Prostate gland (tissue), 2 donors: Measurements from ENCODE around the gene ZSCAN5C. TPM values are rescaled to one million over a fixed set of nuclear protein-coding genes. Genes with fewer than 3 reads are reported as not detected.

Experiments used
- DNase-seq: peaks from one replicate; pipeline ENCODE4 v3.0.0-alpha.2; 2019; ENCODE audit warnings: low spot score
- H3K27ac ChIP-seq, 2 donors: fragments of 200-600 bp; sonication (generic); 2 replicates each; pipeline ENCODE4 v1.5.1; 2017 to 2019
- H3K27me3 ChIP-seq: fragments of 200-600 bp; sonication (generic); replicated peaks from 2 replicates; pipeline ENCODE4 v1.5.1; 2019; ENCODE audit not compliant: insufficient read depth
- H3K36me3 ChIP-seq, 2 donors: fragments of 200-600 bp; sonication (generic); 1 replicate in 1 of 2; 2 replicates in 1 of 2; pipeline versions ENCODE4 v1.5.1 to v1.8.1; 2017 to 2019
- H3K4me1 ChIP-seq: fragments of 200-600 bp; sonication (generic); replicated peaks from 2 replicates; pipeline ENCODE4 v1.5.1; 2019
- H3K4me3 ChIP-seq, 2 donors: fragments of 200-600 bp; sonication (generic); 2 replicates each; pipeline ENCODE4 v1.5.1; 2017 to 2019
- H3K9me3 ChIP-seq: fragments of 200-600 bp; sonication (generic); 2 replicates; pipeline ENCODE4 v1.5.1; 2017
- CTCF ChIP-seq, 4 experiments: fragments of 200-600 bp in 2 of 4; fragments of 450-650 bp in 2 of 4; sonication (generic) in 2 of 4; IDR thresholded peaks; 1 replicate in 3 of 4; 2 replicates in 1 of 4; pipeline ENCODE4 v1.5.1; 2016 to 2019; ENCODE audit warnings: antibody characterized with exemption in 4 of 4, mild to moderate bottlenecking in 2 of 4, moderate library complexity in 2 of 4
- POLR2A ChIP-seq: fragments of 450-650 bp; IDR thresholded peaks from one replicate; pipeline ENCODE4 v1.6.1; 2016; ENCODE audit warnings: antibody characterized with exemption, mild to moderate bottlenecking
- POLR2AphosphoS5 ChIP-seq: sonication (generic); formaldehyde crosslinking; IDR thresholded peaks from one replicate; pipeline ENCODE4 v1.6.1; 2017; ENCODE audit warnings: antibody characterized with exemption
- WGBS: methylation state at CpG from one replicate; pipeline ENCODE4 v1.1.5; 2018; 5-methylcytosine and 5-hydroxymethylcytosine counted together
- intact Hi-C: fragments of 100-400 bp; cut with DNase I; formaldehyde crosslinking; loops from one replicate; pipeline ENCODE4 v1.14.2; 2022
- total RNA-seq, 2 donors: library from RNA; depleted of rRNA; stranded (reverse); fragments of >200 nt; gene quantifications; one replicate each; pipeline ENCODE4 v1.1.0, GENCODE V29; 2016

Gene ZSCAN5C
- total RNA-seq, 2 donors from 2014 or later = not detected

- Histone ChIP-seq H3K27ac (no peak overlapping the region), H3K4me3 (no peak overlapping the region), H3K4me1 (no peaks in the 10 kb centered on the region), H3K27me3 (no peaks in the 10 kb centered on the region), H3K9me3 (no peaks in the 10 kb centered on the region), H3K36me3 (peaks cover 0 to 13% of the 10 kb centered on the region in 2 donors)
- no peak for TF ChIP-seq POLR2AphosphoS5
- no peak for TF ChIP-seq CTCF (IDR thresholded peaks at IDR 0.05)
- TF ChIP-seq POLR2A = no peak
- WGBS = 85% methylated on average over 11 of the region's 11 CpGs
- intact Hi-C loops = no loop called here
- DNase-seq = no peak
Observed at GRCh38 chr19:56161534-56161933, 40.5 kb upstream of the ZSCAN5C start.

GRCh38 chr19:56162258-56162657 lies 39.8 kb upstream of the ZSCAN5C start:
- peaks cover 0 to 13% of the 10 kb centered on the region in 2 donors for H3K36me3 ChIP-seq
- H3K4me1 ChIP-seq = no peaks in the 10 kb centered on the region
- no peak overlapping the region for H3K4me3 ChIP-seq
- intact Hi-C loops = no loop called here
- DNase-seq = no peak
- H3K9me3 ChIP-seq = no peaks in the 10 kb centered on the region
- no peaks in the 10 kb centered on the region for H3K27me3 ChIP-seq
- WGBS = 59% methylated on average over 9 of the region's 9 CpGs
- no peak overlapping the region for H3K27ac ChIP-seq
- TF ChIP-seq POLR2A (no peak), CTCF (IDR thresholded peaks at IDR 0.05) (no peak), POLR2AphosphoS5 (no peak)

DNA sequence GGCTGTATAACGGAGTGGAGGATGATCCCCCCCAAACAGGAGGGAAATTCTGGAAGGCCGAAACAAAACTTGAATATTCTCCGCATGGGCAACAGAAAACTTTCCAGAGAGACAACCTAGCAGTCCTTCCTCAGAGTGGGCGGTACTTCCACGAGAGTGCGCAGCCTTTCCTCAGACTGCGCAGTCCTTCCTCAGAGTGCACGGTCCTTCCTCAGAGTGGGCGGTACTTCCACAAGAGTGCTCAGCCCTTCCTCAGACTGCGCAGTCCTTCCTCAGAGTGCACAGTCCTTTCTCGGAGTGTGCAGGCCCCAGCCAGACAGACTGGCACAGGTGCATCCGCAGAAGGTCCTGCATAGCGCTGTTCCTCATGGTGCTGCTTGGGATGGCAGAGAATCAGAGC lies 39.0 kb upstream of the ZSCAN5C start:
- 84% methylated on average over 13 of the region's 13 CpGs for WGBS

DNA sequence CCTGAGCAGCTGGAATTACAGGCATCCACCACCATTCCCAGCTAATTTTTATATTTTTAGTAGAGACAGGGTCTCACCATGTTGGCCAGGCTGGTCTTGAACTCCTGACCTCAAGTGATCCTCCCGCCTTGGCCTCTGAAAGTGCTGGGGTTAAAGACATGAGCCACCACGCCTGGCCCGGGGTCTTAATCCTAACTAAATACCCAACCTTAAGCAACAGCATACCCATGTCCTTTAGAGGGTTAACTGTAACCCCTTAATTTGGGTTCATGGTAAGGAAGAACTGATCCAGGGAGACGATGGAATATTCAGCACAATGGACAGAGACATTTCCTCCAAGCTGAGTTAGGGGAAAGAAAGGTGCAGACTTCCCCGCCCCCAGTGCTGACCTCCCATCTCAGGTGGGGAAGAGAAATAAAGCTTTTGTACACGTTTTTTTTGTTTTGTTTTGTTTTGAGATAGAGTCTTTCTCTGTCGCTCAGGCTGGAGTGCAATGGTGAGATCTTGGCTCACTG lies 35.0 kb upstream of the ZSCAN5C start:
- no peak for DNase-seq
- Histone ChIP-seq H3K9me3 (no peaks in the 10 kb centered on the region), H3K27me3 (no peaks in the 10 kb centered on the region), H3K4me3 (no peak overlapping the region), H3K27ac (no peak overlapping the region), H3K4me1 (no peaks in the 10 kb centered on the region), H3K36me3 (no peaks in the 10 kb centered on the region)
- WGBS = 40% methylated on average over 7 of the region's 7 CpGs
- intact Hi-C loops = no loop called here
- no peak for TF ChIP-seq POLR2AphosphoS5
- TF ChIP-seq POLR2A = no peak
- TF ChIP-seq CTCF (IDR thresholded peaks at IDR 0.05) = no peak

More for the DNA sequence above, 39.0 kb upstream of the ZSCAN5C start:
- Histone ChIP-seq H3K27me3 (no peaks in the 10 kb centered on the region), H3K36me3 (peaks cover 0 to 13% of the 10 kb centered on the region in 2 donors), H3K4me3 (no peak overlapping the region), H3K4me1 (no peaks in the 10 kb centered on the region), H3K27ac (no peak overlapping the region), H3K9me3 (no peaks in the 10 kb centered on the region)
- DNase-seq = no peak
- intact Hi-C loops = no loop called here
- TF ChIP-seq POLR2A (no peak), CTCF (IDR thresholded peaks at IDR 0.05) (no peak)

DNA sequence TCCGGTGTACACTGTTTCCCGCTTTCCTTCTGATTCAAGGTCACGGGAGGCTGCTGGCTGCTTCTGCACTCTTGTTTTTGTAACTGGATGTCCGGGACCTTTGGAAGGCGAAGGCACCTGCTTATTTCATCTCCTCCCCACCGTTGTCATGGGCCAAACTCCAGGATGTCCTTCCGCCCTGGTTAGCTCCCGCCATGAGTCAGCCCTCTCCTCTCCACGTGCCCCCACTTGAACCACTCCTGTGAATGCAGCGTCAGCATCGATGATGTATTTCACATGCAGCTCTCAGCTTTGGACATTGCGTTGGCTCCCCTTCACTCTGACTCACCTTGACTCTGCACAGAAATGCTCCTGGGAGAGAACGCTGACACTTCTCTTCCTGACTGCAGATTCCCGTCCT lies 31.8 kb upstream of the ZSCAN5C start:
- Histone ChIP-seq H3K27me3 (peaks cover 3% of the 10 kb centered on the region), H3K4me1 (no peaks in the 10 kb centered on the region), H3K9me3 (no peaks in the 10 kb centered on the region), H3K4me3 (no peak overlapping the region), H3K27ac (no peak overlapping the region), H3K36me3 (no peaks in the 10 kb centered on the region)
- intact Hi-C loops = no loop called here
- WGBS = 69% methylated on average over 14 of the region's 14 CpGs
- DNase-seq = no peak
- TF ChIP-seq POLR2AphosphoS5 = no peak
- TF ChIP-seq POLR2A = no peak
- no peak for TF ChIP-seq CTCF (IDR thresholded peaks at IDR 0.05)
